B cell (primary cell): ENCODE measurements around the gene RASA3. TPM values are rescaled to one million over a fixed set of nuclear protein-coding genes. Genes with fewer than 3 reads are reported as not detected.

Experiments used
- ATAC-seq: fragments of 200-7000 bp; cut with Tn5 transposase; one replicate; pipeline ENCODE4 v1.10.0; 2021; ENCODE audit warnings: low read depth, mild to moderate bottlenecking, moderate number of reproducible peaks, moderate library complexity
- CTCF ChIA-PET: fragments of 350-600 bp; sonication (Branson Sonifier 250); formaldehyde crosslinking; loops from one replicate; lab custom pipeline; 2021; ENCODE audit warnings: antibody characterized with exemption, inconsistent platforms; lab: Charles Lee
- POLR2A ChIA-PET: fragments of 350-600 bp; sonication (Branson Sonifier 250); formaldehyde crosslinking; loops from one replicate; lab custom pipeline; 2021; ENCODE audit warnings: antibody characterized with exemption; lab: Charles Lee
- DNase-seq: peaks from one replicate; pipeline ENCODE4 v3.0.0; 2013
- H2AFZ ChIP-seq: 2 replicates; pipeline ENCODE4 v1.6.1; 2012; ENCODE audit warnings: mild to moderate bottlenecking, low read depth, low read length; ENCODE audit not compliant: insufficient read depth, poor library complexity, severe bottlenecking
- H3K27ac ChIP-seq, 2 donors: 1 replicate in 1 of 2; 2 replicates in 1 of 2; pipeline ENCODE4 v1.5.1; 2012 to 2013; ENCODE audit warnings: low read length in 2 of 2, mild to moderate bottlenecking in 2 of 2, moderate library complexity in 1 of 2
- H3K27me3 ChIP-seq, 4 experiments: fragments of 200-600 bp in 1 of 4; sonication (generic) in 1 of 4; replicated peaks in 1 of 4; 1 replicate in 2 of 4; 2 replicates in 2 of 4; pipeline versions ENCODE4 v1.6.1 to v1.7.0; 2013 to 2016; ENCODE audit warnings: low read length in 3 of 4, mild to moderate bottlenecking in 2 of 4, mixed read lengths in 1 of 4, moderate library complexity in 1 of 4; ENCODE audit not compliant: insufficient read depth in 4 of 4, control insufficient read depth in 3 of 4; ENCODE audit errors: control extremely low read depth in 1 of 4
- H3K36me3 ChIP-seq, 2 experiments: replicated peaks in 1 of 2; 1 replicate in 1 of 2; 2 replicates in 1 of 2; pipeline versions ENCODE4 v1.6.1 to v1.7.1; 2013; ENCODE audit warnings: low read length in 1 of 2; ENCODE audit not compliant: insufficient read depth in 2 of 2, control insufficient read depth in 1 of 2; ENCODE audit errors: control extremely low read depth in 1 of 2, extremely low read depth in 1 of 2
- H3K4me1 ChIP-seq, 2 donors: fragments of 200-600 bp in 1 of 2; sonication (generic) in 1 of 2; 1 replicate in 1 of 2; 2 replicates in 1 of 2; pipeline versions ENCODE4 v1.5.1 to v1.6.1; 2013 to 2017; ENCODE audit warnings: low read length in 2 of 2; ENCODE audit not compliant: control insufficient read depth in 2 of 2, insufficient read depth in 2 of 2
- H3K4me2 ChIP-seq: replicated peaks from 2 replicates; pipeline ENCODE3; 2012; ENCODE audit warnings: mild to moderate bottlenecking, low read depth, low read length; ENCODE audit not compliant: poor library complexity, severe bottlenecking
- H3K4me3 ChIP-seq, 5 experiments: fragments of 200-600 bp in 1 of 5; sonication (generic) in 1 of 5; 1 replicate in 3 of 5; 2 replicates in 2 of 5; pipeline versions ENCODE4 v1.5.1 to v1.7.0; 2011 to 2016; ENCODE audit warnings: low read length in 4 of 5, mild to moderate bottlenecking in 4 of 5, low read depth in 2 of 5, control low read depth in 1 of 5, moderate library complexity in 1 of 5; ENCODE audit not compliant: insufficient read depth in 1 of 5; ENCODE audit errors: control extremely low read depth in 1 of 5, extremely low read depth in 1 of 5
- H3K79me2 ChIP-seq: fragments of 200-600 bp; sonication (generic); one replicate; pipeline ENCODE4 v1.6.0; 2016; ENCODE audit warnings: low read length; ENCODE audit not compliant: control insufficient read depth, insufficient read depth
- H3K9ac ChIP-seq: fragments of 200-600 bp; sonication (generic); 2 replicates; pipeline ENCODE4 v1.6.1; 2017; ENCODE audit warnings: mild to moderate bottlenecking, low read length, moderate library complexity
- H3K9me3 ChIP-seq, 3 donors: one replicate each; pipeline versions ENCODE4 v1.6.1 to v1.7.1; 2013; ENCODE audit warnings: low read length in 2 of 3; ENCODE audit not compliant: control insufficient read depth in 2 of 3, insufficient read depth in 1 of 3; ENCODE audit errors: control extremely low read depth in 1 of 3
- H4K20me1 ChIP-seq: 2 replicates; pipeline ENCODE4 v1.6.0; 2012; ENCODE audit warnings: mild to moderate bottlenecking, low read length; ENCODE audit not compliant: insufficient read depth, control insufficient read depth, poor library complexity, severe bottlenecking
- H3K27ac Mint-ChIP-seq: one replicate; pipeline ENCODE4 v1.8.0; 2021; ENCODE audit warnings: mixed read lengths
- H3K27me3 Mint-ChIP-seq: one replicate; pipeline ENCODE4 v1.8.0; 2021; ENCODE audit warnings: mixed read lengths
- H3K4me1 Mint-ChIP-seq: one replicate; pipeline ENCODE4 v1.8.0; 2021; ENCODE audit warnings: mixed read lengths
- H3K4me3 Mint-ChIP-seq: one replicate; pipeline ENCODE4 v1.8.0; 2021; ENCODE audit warnings: mixed read lengths
- H3K9me3 Mint-ChIP-seq: one replicate; pipeline ENCODE4 v1.8.0; 2022; ENCODE audit warnings: mixed read lengths; ENCODE audit not compliant: insufficient read depth
- CTCF ChIP-seq: fragments of 200-600 bp; IDR thresholded peaks from one replicate; pipeline ENCODE4 v1.8.0; 2022; ENCODE audit warnings: antibody characterized with exemption, mild to moderate bottlenecking
- EZH2 ChIP-seq: IDR thresholded peaks from 2 replicates; pipeline ENCODE4 v1.6.1; 2012; ENCODE audit warnings: borderline replicate concordance, low read depth, mild to moderate bottlenecking, moderate library complexity, low read length; ENCODE audit not compliant: insufficient read depth, poor library complexity, severe bottlenecking
- WGBS: methylation state at CpG from one replicate; pipeline ENCODE4 v1.1.5; 2013; ENCODE audit warnings: missing lambda C conversion rate; ENCODE audit not compliant: insufficient coverage; 5-methylcytosine and 5-hydroxymethylcytosine counted together
- intact Hi-C: fragments of 100-400 bp; cut with micrococcal nuclease; formaldehyde crosslinking; loops from one replicate; pipeline ENCODE4 v1.10.0; 2022
- polyA plus RNA-seq: library from polyadenylated mRNA; depleted of rRNA; stranded (reverse); fragments of >200 nt; gene quantifications from 2 replicates; pipeline ENCODE4 v1.2.3, GENCODE V29; 2012
- total RNA-seq, 2 donors: library from RNA; stranded (reverse); fragments of 120-200 nt in 1 of 2; gene quantifications; 1 replicate in 1 of 2; 2 replicates in 1 of 2; pipeline versions ENCODE4 v1.2.3 to v1.2.4, GENCODE V29; 2013 to 2022

RASA3 gene
- total and polyA plus RNA-seq, 2 donors (not counting 1 experiment from before 2014, with no cell fraction given), result 54.2 to 87.4 TPM

GRCh38 chr13:114080739-114081561, 51.5 kb downstream of the RASA3 start:
- WGBS, result 93% methylated on average over 34 of the region's 34 CpGs
- TF ChIP-seq EZH2 (no peak), CTCF (no peak)
- no peak overlapping the region for H3K4me3 Mint-ChIP-seq
- H3K9me3 Mint-ChIP-seq, result no peaks in the 10 kb centered on the region
- intact Hi-C loops, result no loop called here
- H3K4me2 ChIP-seq, result no peak overlapping the region
- H4K20me1 ChIP-seq, result peaks cover 73% of the 10 kb centered on the region
- CTCF ChIA-PET, result no interaction called here
- ATAC-seq, result no peak
- peaks cover 23% of the 10 kb centered on the region for H3K4me1 Mint-ChIP-seq
- H2AFZ ChIP-seq, result no peak overlapping the region
- no peak for DNase-seq
- no peaks in the 10 kb centered on the region for H3K27me3 Mint-ChIP-seq
- no peaks in the 10 kb centered on the region for H3K27me3 ChIP-seq
- H3K9me3 ChIP-seq, result peaks cover 0 to 2% (median 0%) of the 10 kb centered on the region in 3 donors
- POLR2A ChIA-PET, result no interaction called here
- peaks cover 75% of the 10 kb centered on the region for H3K79me2 ChIP-seq
- no peak overlapping the region for H3K4me3 ChIP-seq
- H3K4me1 ChIP-seq, result peaks cover 0 to 5% of the 10 kb centered on the region in 2 donors
- H3K36me3 ChIP-seq, result peaks cover 0 to 26% of the 10 kb centered on the region in 2 experiments
- H3K27ac ChIP-seq, result no peak overlapping the region
- H3K27ac Mint-ChIP-seq, result peak overlapping the region; percentile 32
- no peak overlapping the region for H3K9ac ChIP-seq
